ENCODE measurements around the gene NPC2. TPM values are rescaled to one million over a fixed set of nuclear protein-coding genes. Genes with fewer than 3 reads are reported as not detected.
A peak's percentile ranks its signal among the peaks of the same experiment; 100 is the strongest.

Gene NPC2
- total RNA-seq, 4 donors from 2014 or later, result 225 to 510 (median 340) TPM

GRCh38 chr14:74482571-74482970 is 10.5 kb downstream of the NPC2 start:
- Histone ChIP-seq H3K27ac (no peak overlapping the region), H3K4me1 (peaks cover 0 to 4% (median 0%) of the 10 kb centered on the region in 4 donors), H3K9me3 (no peaks in the 10 kb centered on the region), H3K27me3 (no peaks in the 10 kb centered on the region), H3K4me3 (no peak overlapping the region), H3K36me3 (peaks cover 0 to 73% (median 0%) of the 10 kb centered on the region in 3 donors)
- TF ChIP-seq EP300 (IDR thresholded peaks at IDR 0.05) (no peak), CTCF (IDR thresholded peaks at IDR 0.05) (no peak), POLR2A (IDR thresholded peaks at IDR 0.05) (no peak)
- WGBS, 2 donors, result 67 to 77% methylated on average over 3 of the region's 3 CpGs
- DNase-seq (ENCODE audit: low spot score in 2 of 2), result no peak

GRCh38 chr14:74480046-74480445 is 13.1 kb downstream of the NPC2 start:
- Histone ChIP-seq H3K4me1 (no peaks in the 10 kb centered on the region), H3K27me3 (no peaks in the 10 kb centered on the region), H3K9me3 (no peaks in the 10 kb centered on the region), H3K4me3 (no peak overlapping the region), H3K27ac (no peak overlapping the region), H3K36me3 (peaks cover 0 to 90% (median 3%) of the 10 kb centered on the region in 3 donors)
- WGBS, 2 donors, result 79 to 86% methylated on average over 4 of the region's 4 CpGs
- DNase-seq (ENCODE audit: low spot score in 2 of 2), result no peak
- no peak for TF ChIP-seq EP300 (IDR thresholded peaks at IDR 0.05)
- TF ChIP-seq CTCF (IDR thresholded peaks at IDR 0.05), result no peak
- no peak for TF ChIP-seq POLR2A (IDR thresholded peaks at IDR 0.05)

- no peak for TF ChIP-seq EP300 (IDR thresholded peaks at IDR 0.05)
- TF ChIP-seq CTCF (IDR thresholded peaks at IDR 0.05), result peak; percentile 28 to 76 (median 42)
- TF ChIP-seq POLR2A (IDR thresholded peaks at IDR 0.05), result no peak
- Histone ChIP-seq H3K9me3 (no peaks in the 10 kb centered on the region), H3K36me3 (peaks cover 0 to 90% (median 3%) of the 10 kb centered on the region in 3 donors), H3K4me3 (no peak overlapping the region), H3K4me1 (no peaks in the 10 kb centered on the region), H3K27ac (no peak overlapping the region), H3K27me3 (no peaks in the 10 kb centered on the region)
- WGBS, 2 donors, result 93 to 100% methylated on average over 2 of the region's 2 CpGs
- no peak for DNase-seq (ENCODE audit: low spot score in 2 of 2)
These were observed 14.0 kb downstream of the NPC2 start for GRCh38 chr14:74478996-74479635.

- Histone ChIP-seq H3K4me1 (no peaks in the 10 kb centered on the region), H3K27ac (no peak overlapping the region), H3K36me3 (peaks cover 0 to 83% (median 3%) of the 10 kb centered on the region in 3 donors), H3K27me3 (no peaks in the 10 kb centered on the region), H3K4me3 (no peak overlapping the region), H3K9me3 (no peaks in the 10 kb centered on the region)
- DNase-seq (ENCODE audit: low spot score in 2 of 2), result no peak
- WGBS, 2 donors, result 74 to 88% methylated on average over 3 of the region's 3 CpGs
- TF ChIP-seq CTCF (IDR thresholded peaks at IDR 0.05) (no peak), POLR2A (IDR thresholded peaks at IDR 0.05) (no peak), EP300 (IDR thresholded peaks at IDR 0.05) (no peak)
These were observed 16.5 kb downstream of the NPC2 start for GRCh38 chr14:74476607-74477006.

- TF ChIP-seq POLR2A (IDR thresholded peaks at IDR 0.05) (no peak), EP300 (IDR thresholded peaks at IDR 0.05) (no peak), CTCF (IDR thresholded peaks at IDR 0.05) (no peak)
- no peaks in the 10 kb centered on the region for H3K27me3 ChIP-seq
- no peak overlapping the region for H3K27ac ChIP-seq
- no peak overlapping the region for H3K4me3 ChIP-seq
- 89 to 93% methylated on average over 4 of the region's 4 CpGs for WGBS, 2 donors
- DNase-seq (ENCODE audit: low spot score in 2 of 2), result no peak
- H3K4me1 ChIP-seq, result peaks cover 0 to 1% (median 0%) of the 10 kb centered on the region in 4 donors
- no peaks in the 10 kb centered on the region for H3K9me3 ChIP-seq
- peaks cover 0 to 83% (median 3%) of the 10 kb centered on the region in 3 donors for H3K36me3 ChIP-seq
These were observed 17.0 kb downstream of the NPC2 start for GRCh38 chr14:74476107-74476506.

Measured in tibial nerve (tissue), 4 donors.